GM19372 (cell line): ENCODE data around the gene MINDY4B.
"Not testable (repeated sequence)": the region's sequence is repeated elsewhere in the genome, so short reads cannot be mapped to it uniquely, and the experiment has no call there.

Experiments
- ATAC-seq: cut with Tn5 transposase; IDR thresholded peaks from one replicate; pipeline ENCODE4 v1.9.1; 2021; ENCODE audit warnings: mild to moderate bottlenecking, low read depth, moderate library complexity; ENCODE audit not compliant: unreplicated experiment

MINDY4B gene

DNA sequence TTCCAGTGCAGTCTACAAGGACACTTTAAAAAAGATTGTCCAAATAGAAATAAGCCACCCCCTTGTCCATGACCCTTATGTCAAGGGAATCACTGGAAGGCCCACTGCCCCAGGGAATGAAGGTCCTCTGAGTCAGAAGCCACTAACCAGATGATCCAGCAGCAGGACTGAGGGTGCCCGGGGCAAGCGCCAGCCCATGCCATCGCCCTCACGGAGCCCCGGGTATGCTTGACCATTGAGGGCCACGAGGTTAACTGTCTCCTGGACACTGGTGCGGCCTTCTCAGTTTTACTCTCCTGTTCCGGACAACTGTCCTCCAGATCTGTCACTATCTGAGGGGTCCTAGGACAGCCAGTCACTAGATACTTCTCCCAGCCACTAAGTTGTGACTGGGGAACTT is 47.3 kb downstream of the MINDY4B start:
- ATAC-seq, result not testable (repeated sequence)

- no peak for ATAC-seq
Observed at GRCh38 chr3:150850191-150850590, 55.0 kb downstream of the MINDY4B start.

DNA sequence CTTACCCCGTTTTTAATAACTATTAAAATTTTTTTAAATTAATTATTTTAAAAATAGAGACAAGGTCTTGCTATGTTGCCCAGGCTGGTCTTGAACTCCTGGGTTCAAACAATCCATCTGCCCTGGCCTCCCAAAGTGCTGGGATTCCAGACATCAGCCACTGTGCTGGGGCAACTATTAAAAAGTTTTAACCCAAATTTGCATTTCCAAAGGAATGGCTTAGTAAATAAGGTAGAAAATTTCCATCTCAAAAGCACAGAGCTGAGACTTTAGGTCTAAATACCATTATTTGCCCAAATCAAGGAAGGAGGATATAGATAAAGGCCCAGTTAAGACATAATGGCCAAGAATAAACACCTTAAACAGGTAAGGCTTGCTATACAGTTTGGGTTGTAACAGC is 56.4 kb downstream of the MINDY4B start:
- no peak for ATAC-seq

DNA sequence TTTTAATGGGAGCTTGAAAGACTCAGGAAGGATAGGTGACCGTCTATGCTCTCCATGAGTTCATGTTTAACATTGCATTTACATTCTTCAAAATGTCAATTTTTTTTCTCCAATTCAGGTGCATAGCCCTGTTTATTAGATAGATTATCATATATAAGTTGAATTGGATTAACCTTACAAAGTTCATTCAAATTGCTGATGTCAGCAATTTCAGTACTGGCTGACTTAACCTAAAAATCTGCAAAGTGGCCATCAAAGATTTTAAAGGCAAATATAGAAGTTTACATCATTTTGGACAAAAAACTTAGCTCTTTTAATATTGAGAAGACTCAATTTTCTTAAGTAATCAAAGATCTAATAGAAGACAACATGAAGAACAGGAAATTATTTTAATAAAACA is 57.8 kb downstream of the MINDY4B start:
- ATAC-seq, result no peak

GRCh38 chr3:150844484-150844883 is 60.8 kb downstream of the MINDY4B start:
- no peak for ATAC-seq

DNA sequence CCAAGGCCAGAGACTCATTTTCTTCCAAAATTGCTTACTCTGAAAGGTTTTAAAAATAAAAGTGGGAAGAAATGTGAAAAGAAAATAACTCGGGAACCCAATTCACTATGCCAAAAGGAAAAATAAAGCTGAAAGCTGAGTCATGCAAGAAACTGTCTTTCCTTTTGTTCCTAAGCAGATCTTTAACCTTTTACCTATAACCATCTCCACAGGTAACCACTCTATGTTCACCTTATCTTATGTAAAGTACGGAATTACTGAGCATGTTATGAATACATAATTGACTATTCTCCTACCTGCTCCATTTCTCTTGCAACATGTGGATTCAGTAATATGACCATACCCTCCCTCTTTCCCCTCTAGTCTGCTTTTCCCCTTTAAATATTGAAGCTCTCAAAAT is 62.0 kb downstream of the MINDY4B start:
- no peak for ATAC-seq

GRCh38 chr3:150840802-150841515 is 64.3 kb downstream of the MINDY4B start:
- no peak for ATAC-seq

DNA sequence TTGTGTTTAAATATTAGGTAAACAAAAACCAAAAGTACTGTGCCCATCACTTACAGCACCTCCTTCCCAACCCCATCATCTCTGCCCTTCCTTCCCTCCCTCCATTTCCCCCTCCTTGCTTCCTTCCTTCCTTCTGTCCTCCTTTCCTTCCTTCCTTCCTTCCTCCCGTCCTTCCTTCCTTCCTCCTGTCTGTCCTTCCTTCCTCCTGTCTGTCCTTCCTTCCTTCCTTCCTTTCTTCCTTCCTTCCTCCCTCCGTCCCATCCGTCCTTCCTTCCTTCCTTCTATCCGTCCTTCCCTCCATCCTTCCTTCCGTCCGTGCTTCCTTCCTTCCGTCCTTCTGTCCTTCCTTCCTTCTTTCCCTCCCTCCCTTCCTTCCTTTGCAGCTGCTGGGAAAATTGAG is 74.5 kb downstream of the MINDY4B start:
- ATAC-seq, result no peak

- ATAC-seq, result no peak
Observed at GRCh38 chr3:150830094-150830681, 75.1 kb downstream of the MINDY4B start.

- no peak for ATAC-seq
Observed at GRCh38 chr3:150829408-150829807, 75.8 kb downstream of the MINDY4B start.

GRCh38 chr3:150828997-150829396 is 76.2 kb downstream of the MINDY4B start:
- ATAC-seq, result no peak

- ATAC-seq, result no peak
Observed at GRCh38 chr3:150828261-150828660, 77.0 kb downstream of the MINDY4B start.

- no peak for ATAC-seq
Observed at GRCh38 chr3:150826466-150827282, 78.6 kb downstream of the MINDY4B start.

- no peak for ATAC-seq
Observed at GRCh38 chr3:150825916-150826377, 79.3 kb downstream of the MINDY4B start.

- ATAC-seq, result no peak
Observed at GRCh38 chr3:150825192-150825915, 79.9 kb downstream of the MINDY4B start.

DNA sequence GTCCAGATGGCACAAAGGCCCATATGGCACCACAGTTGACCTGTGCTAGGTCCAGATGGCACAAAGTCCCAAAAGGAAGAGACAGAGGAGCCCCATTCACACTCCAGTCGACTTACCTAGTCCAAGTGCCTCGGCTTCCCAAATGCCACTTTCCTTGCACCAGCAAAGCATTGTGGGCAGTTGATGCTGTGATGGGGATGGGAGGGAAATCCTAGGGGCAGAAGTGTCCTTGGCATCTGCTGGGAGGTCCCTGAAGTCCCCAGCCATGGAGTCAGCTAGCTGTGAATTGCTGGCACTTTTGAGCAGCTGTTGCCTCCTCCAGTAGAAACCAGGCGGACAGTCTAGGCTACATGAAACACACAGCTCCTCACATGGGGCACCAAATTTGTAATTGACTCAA is 82.0 kb downstream of the MINDY4B start:
- no peak for ATAC-seq

DNA sequence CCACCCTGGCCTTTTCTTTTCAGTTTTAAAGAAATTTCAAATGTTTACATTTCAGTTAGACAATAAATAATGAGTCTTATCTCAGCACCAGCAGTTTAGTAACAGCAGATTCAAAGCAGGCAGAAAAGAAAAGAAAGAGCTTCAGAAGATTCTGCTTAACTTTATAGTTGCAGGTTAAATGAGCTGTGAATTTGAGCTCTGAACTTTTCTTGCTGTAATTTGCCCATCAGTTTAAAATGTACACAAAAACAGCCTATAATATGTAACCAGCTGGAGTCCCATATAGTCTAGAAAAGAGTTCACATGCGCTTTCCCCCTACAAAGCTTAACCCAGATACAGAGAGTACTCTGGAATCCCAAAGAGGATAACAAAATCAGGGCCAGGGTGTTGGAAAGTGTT is 82.6 kb downstream of the MINDY4B start:
- ATAC-seq, result no peak
